NCI-H187 treated with DMSO at 0.1 percent for 48 hours (cell line): ENCODE results near the gene MRRF.
"Not testable (repeated sequence)": the region's sequence is repeated elsewhere in the genome, so short reads cannot be mapped to it uniquely, and the experiment has no call there.

Experiments used
- DNase-seq: peaks from one replicate; lab custom pipeline; 2025; lab: John Stamatoyannopoulos, UW

MRRF gene

GRCh38 chr9:122356627-122357026 is 91.9 kb downstream of the MRRF start:
- no peak for DNase-seq

- DNase-seq = no peak
Observed at GRCh38 chr9:122360891-122361290, 96.2 kb downstream of the MRRF start.

GRCh38 chr9:122363131-122363530 is 98.4 kb downstream of the MRRF start:
- DNase-seq = not testable (repeated sequence)

- no peak for DNase-seq
Observed at GRCh38 chr9:122364117-122364782, 99.6 kb downstream of the MRRF start.

- DNase-seq = no peak
Observed at GRCh38 chr9:122364783-122365150, 100.1 kb downstream of the MRRF start.

- no peak for DNase-seq
Observed at GRCh38 chr9:122366074-122366660, 101.5 kb downstream of the MRRF start.

- no peak for DNase-seq
Observed at GRCh38 chr9:122367065-122367464, 102.4 kb downstream of the MRRF start.

- DNase-seq = no peak
Observed at GRCh38 chr9:122367774-122368460, 103.2 kb downstream of the MRRF start.

GRCh38 chr9:122368642-122369041 is 104.0 kb downstream of the MRRF start:
- no peak for DNase-seq

- DNase-seq = no peak
Observed at GRCh38 chr9:122370303-122370702, 105.6 kb downstream of the MRRF start.

GRCh38 chr9:122370869-122371755 is 106.4 kb downstream of the MRRF start, which contains the start of gene PTGS1:
TSS of gene PTGS1 (plus strand) at chr9:122371024. CDS start at chr9:122371085, 61 bp downstream.
- DNase-seq = no peak

GRCh38 chr9:122371846-122372245 is 107.2 kb downstream of the MRRF start:
- no peak for DNase-seq

GRCh38 chr9:122372856-122373845 is 108.5 kb downstream of the MRRF start:
- no peak for DNase-seq

- no peak for DNase-seq
Observed at GRCh38 chr9:122374885-122375420, 110.3 kb downstream of the MRRF start.

GRCh38 chr9:122376796-122377195 is 112.1 kb downstream of the MRRF start:
- DNase-seq = no peak

GRCh38 chr9:122377241-122378164 is 112.8 kb downstream of the MRRF start:
- no peak for DNase-seq

GRCh38 chr9:122378236-122378635 is 113.6 kb downstream of the MRRF start:
- DNase-seq = no peak

- no peak for DNase-seq
Observed at GRCh38 chr9:122379340-122379739, 114.7 kb downstream of the MRRF start.

GRCh38 chr9:122380293-122380692 is 115.6 kb downstream of the MRRF start:
- no peak for DNase-seq
